Loucy (cell line): Measurements from ENCODE around the gene AJM1.
"Not testable (repeated sequence)": the region's sequence is repeated elsewhere in the genome, so short reads cannot be mapped to it uniquely, and the experiment has no call there.

Experiments
- H2AFZ ChIP-seq: fragments of 200-600 bp; sonication (generic); 2 replicates; pipeline ENCODE4 v1.6.0; 2016; ENCODE audit warnings: antibody characterized with exemption, mild to moderate bottlenecking, low read length, moderate library complexity
- H3F3A ChIP-seq: fragments of 200-600 bp; 2 replicates; pipeline ENCODE4 v1.6.0; 2016; ENCODE audit warnings: antibody characterized with exemption, low read depth, mild to moderate bottlenecking
- H3K27me3 ChIP-seq: fragments of 200-600 bp; sonication (generic); 2 replicates; pipeline ENCODE4 v1.6.1; 2014; ENCODE audit warnings: low read length, mild to moderate bottlenecking; ENCODE audit not compliant: insufficient read depth, poor library complexity, severe bottlenecking
- H3K36me3 ChIP-seq: fragments of 200-600 bp; sonication (generic); 2 replicates; pipeline ENCODE4 v1.6.1; 2016; ENCODE audit warnings: low read length; ENCODE audit not compliant: insufficient read depth
- H3K4me1 ChIP-seq: fragments of 200-600 bp; sonication (generic); 2 replicates; pipeline ENCODE4 v1.5.1; 2014; ENCODE audit warnings: low read length, mild to moderate bottlenecking; ENCODE audit not compliant: insufficient read depth, poor library complexity, severe bottlenecking
- H3K4me2 ChIP-seq: fragments of 200-600 bp; sonication (generic); 2 replicates; pipeline ENCODE4 v1.6.0; 2014; ENCODE audit warnings: antibody characterized with exemption, low read length, low read depth, mild to moderate bottlenecking; ENCODE audit not compliant: poor library complexity, severe bottlenecking
- H3K4me3 ChIP-seq: fragments of 200-600 bp; sonication (generic); 2 replicates; pipeline ENCODE4 v1.5.1; 2014; ENCODE audit warnings: low read length, mild to moderate bottlenecking, mixed read lengths; ENCODE audit not compliant: poor library complexity, severe bottlenecking
- H3K79me2 ChIP-seq: fragments of 200-600 bp; sonication (generic); 2 replicates; pipeline ENCODE4 v1.6.1; 2014; ENCODE audit warnings: low read length; ENCODE audit not compliant: insufficient read depth
- H3K9ac ChIP-seq: fragments of 200-600 bp; sonication (generic); 2 replicates; pipeline ENCODE4 v1.6.0; 2014; ENCODE audit warnings: mild to moderate bottlenecking, low read depth, low read length, moderate library complexity; ENCODE audit not compliant: poor library complexity, severe bottlenecking
- H3K9me2 ChIP-seq: fragments of 200-600 bp; sonication (generic); replicated peaks from 2 replicates; pipeline ENCODE4 v1.6.1; 2016; ENCODE audit warnings: low read depth, low read length, mixed read lengths
- H3K9me3 ChIP-seq: fragments of 200-600 bp; sonication (generic); 2 replicates; pipeline ENCODE4 v1.6.1; 2014; ENCODE audit warnings: mild to moderate bottlenecking, antibody characterized with exemption, low read length, low read depth; ENCODE audit not compliant: insufficient read depth
- H4K20me1 ChIP-seq: fragments of 200-600 bp; sonication (generic); 2 replicates; pipeline ENCODE4 v1.6.0; 2014; ENCODE audit warnings: antibody characterized with exemption, low read length, mild to moderate bottlenecking; ENCODE audit not compliant: insufficient read depth, poor library complexity, severe bottlenecking
- CTCF ChIP-seq: fragments of 200-600 bp; sonication (generic); conservative IDR thresholded peaks from 2 replicates; pipeline ENCODE4 v1.5.1; 2014; ENCODE audit warnings: mild to moderate bottlenecking, antibody characterized with exemption, low read length
- EZH2phosphoT487 ChIP-seq: fragments of 200-600 bp; IDR thresholded peaks from 2 replicates; pipeline ENCODE4 v1.6.1; 2018; ENCODE audit warnings: antibody characterized with exemption, mild to moderate bottlenecking, moderate library complexity, borderline replicate concordance

Gene AJM1

GRCh38 chr9:136831002-136831719 lies 11.1 kb upstream of the AJM1 start:
- no peaks in the 10 kb centered on the region for H3F3A ChIP-seq
- H3K36me3 ChIP-seq, result peaks cover 27% of the 10 kb centered on the region; the same call in 1 of the 2 replicates

GRCh38 chr9:136831720-136832104 lies 10.6 kb upstream of the AJM1 start:
- no peaks in the 10 kb centered on the region for H3K4me1 ChIP-seq
- no peaks in the 10 kb centered on the region for H3K9me3 ChIP-seq
- no peaks in the 10 kb centered on the region for H3K79me2 ChIP-seq
- no peak overlapping the region for H3K9ac ChIP-seq
- no peak for TF ChIP-seq CTCF
- TF ChIP-seq EZH2phosphoT487, result no peak
- H3K4me3 ChIP-seq, result no peak overlapping the region
- H3K36me3 ChIP-seq, result peaks cover 24% of the 10 kb centered on the region; the same call in 1 of the 2 replicates
- no peaks in the 10 kb centered on the region for H3K9me2 ChIP-seq
- H3F3A ChIP-seq, result no peaks in the 10 kb centered on the region
- no peak overlapping the region for H3K4me2 ChIP-seq
- H3K27me3 ChIP-seq, result no peaks in the 10 kb centered on the region
- H4K20me1 ChIP-seq, result no peaks in the 10 kb centered on the region
- H2AFZ ChIP-seq, result no peak overlapping the region

More at GRCh38 chr9:136831002-136831719, 11.1 kb upstream of the AJM1 start:
- no peaks in the 10 kb centered on the region for H3K9me2 ChIP-seq
- H3K4me1 ChIP-seq, result no peaks in the 10 kb centered on the region
- H3K4me3 ChIP-seq, result no peak overlapping the region
- TF ChIP-seq EZH2phosphoT487 (no peak), CTCF (no peak)
- no peaks in the 10 kb centered on the region for H4K20me1 ChIP-seq
- H3K4me2 ChIP-seq, result no peak overlapping the region
- H3K27me3 ChIP-seq, result no peaks in the 10 kb centered on the region
- no peak overlapping the region for H2AFZ ChIP-seq
- no peaks in the 10 kb centered on the region for H3K9me3 ChIP-seq
- H3K79me2 ChIP-seq, result no peaks in the 10 kb centered on the region
- no peak overlapping the region for H3K9ac ChIP-seq

GRCh38 chr9:136832581-136832980 lies 9.7 kb upstream of the AJM1 start:
- Histone ChIP-seq H3K36me3 (peaks cover 24% of the 10 kb centered on the region; the same call in 1 of the 2 replicates), H3F3A (no peaks in the 10 kb centered on the region), H3K79me2 (no peaks in the 10 kb centered on the region), H3K4me1 (no peaks in the 10 kb centered on the region), H3K9ac (no peak overlapping the region), H3K4me3 (no peak overlapping the region), H3K9me2 (no peaks in the 10 kb centered on the region), H2AFZ (no peak overlapping the region), H3K4me2 (no peak overlapping the region), H4K20me1 (no peaks in the 10 kb centered on the region), H3K27me3 (no peaks in the 10 kb centered on the region), H3K9me3 (no peaks in the 10 kb centered on the region)
- TF ChIP-seq CTCF (no peak), EZH2phosphoT487 (no peak)

- H3K79me2 ChIP-seq, H3K9me3 ChIP-seq, H3K4me1 ChIP-seq, H3K4me2 ChIP-seq, H3K27me3 ChIP-seq, H3K4me3 ChIP-seq, H4K20me1 ChIP-seq, H2AFZ ChIP-seq, H3K9ac ChIP-seq, H3K9me2 ChIP-seq, H3F3A ChIP-seq: not testable (repeated sequence)
- H3K36me3 ChIP-seq, result peaks cover 24% of the 10 kb centered on the region; the same call in 1 of the 2 replicates
Measured at GRCh38 chr9:136833381-136834048, 8.8 kb upstream of the AJM1 start.
